GM18508 (cell line): ENCODE measurements around the gene KIF7.

Source experiments
- ATAC-seq: cut with Tn5 transposase; IDR thresholded peaks from one replicate; pipeline ENCODE4 v1.9.1; 2021; ENCODE audit warnings: moderate number of reproducible peaks; ENCODE audit not compliant: insufficient read depth, unreplicated experiment

The KIF7 gene

DNA sequence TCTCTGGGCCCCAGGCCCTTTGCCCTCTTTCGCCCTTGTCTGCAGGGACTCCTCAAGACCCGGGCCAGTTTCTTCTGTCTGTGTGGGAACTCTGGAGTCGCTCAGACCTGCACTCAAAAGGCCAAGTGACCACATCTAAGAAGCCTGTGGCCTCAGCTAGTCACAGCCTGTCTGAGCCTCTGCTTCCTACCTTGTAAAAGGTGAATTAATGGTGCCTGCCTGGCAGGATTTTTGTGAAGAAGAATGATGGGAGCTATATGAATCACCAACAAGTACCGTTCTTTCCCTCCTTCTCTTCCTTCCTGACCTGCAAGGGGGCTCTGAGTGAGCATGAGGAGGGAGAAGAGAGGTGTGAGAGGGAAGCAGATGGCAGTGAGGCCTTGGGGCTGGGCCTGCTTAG lies 16.4 kb upstream of the KIF7 start:
- no peak for ATAC-seq

- ATAC-seq: no peak
Observed at GRCh38 chr15:89670971-89671560, 15.8 kb upstream of the KIF7 start.

- ATAC-seq: no peak
Observed at GRCh38 chr15:89669941-89670340, 14.7 kb upstream of the KIF7 start.

DNA sequence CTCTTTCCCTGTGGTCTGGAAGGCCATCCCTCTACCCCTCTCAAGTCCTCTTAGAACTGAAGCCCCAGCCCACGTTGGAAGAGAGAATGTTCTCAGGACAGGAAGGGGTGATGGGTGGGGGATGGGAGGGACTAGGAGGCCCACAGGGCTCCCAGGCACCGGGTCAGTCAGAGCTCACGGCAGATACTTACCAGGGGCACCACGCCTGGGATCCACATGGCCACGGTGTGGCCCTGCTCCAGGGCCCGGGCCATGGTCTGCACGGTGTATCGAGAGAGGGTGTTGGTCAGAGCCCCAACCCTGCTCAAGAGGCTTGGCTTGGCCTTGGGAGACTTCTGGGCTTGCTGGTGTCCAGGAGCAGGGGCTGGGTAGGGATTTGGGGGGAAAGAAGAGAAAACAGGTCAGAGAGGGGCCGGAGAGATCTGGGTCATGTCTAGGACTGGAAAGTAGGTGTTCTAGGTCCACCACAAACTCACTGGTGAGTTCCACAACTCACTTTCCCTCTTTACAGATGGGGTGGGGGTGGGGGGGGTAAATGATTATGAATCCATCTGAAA lies 14.1 kb upstream of the KIF7 start:
- no peak for ATAC-seq

- ATAC-seq: no peak
Observed at GRCh38 chr15:89668171-89668570, 12.9 kb upstream of the KIF7 start.

DNA sequence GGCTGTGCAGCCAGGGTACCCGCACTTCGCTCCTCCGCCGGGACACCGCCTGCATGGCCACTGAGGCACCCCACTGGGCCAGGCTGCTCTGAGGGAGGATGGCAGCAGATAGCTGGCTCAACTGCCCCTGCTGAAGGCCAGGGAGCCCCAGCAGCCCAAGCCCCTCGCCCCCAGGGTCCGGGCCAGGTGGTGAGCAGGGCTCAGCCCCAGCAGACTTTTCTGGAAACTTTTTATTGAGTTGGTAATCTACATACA lies 12.4 kb upstream of the KIF7 start:
- no peak for ATAC-seq

DNA sequence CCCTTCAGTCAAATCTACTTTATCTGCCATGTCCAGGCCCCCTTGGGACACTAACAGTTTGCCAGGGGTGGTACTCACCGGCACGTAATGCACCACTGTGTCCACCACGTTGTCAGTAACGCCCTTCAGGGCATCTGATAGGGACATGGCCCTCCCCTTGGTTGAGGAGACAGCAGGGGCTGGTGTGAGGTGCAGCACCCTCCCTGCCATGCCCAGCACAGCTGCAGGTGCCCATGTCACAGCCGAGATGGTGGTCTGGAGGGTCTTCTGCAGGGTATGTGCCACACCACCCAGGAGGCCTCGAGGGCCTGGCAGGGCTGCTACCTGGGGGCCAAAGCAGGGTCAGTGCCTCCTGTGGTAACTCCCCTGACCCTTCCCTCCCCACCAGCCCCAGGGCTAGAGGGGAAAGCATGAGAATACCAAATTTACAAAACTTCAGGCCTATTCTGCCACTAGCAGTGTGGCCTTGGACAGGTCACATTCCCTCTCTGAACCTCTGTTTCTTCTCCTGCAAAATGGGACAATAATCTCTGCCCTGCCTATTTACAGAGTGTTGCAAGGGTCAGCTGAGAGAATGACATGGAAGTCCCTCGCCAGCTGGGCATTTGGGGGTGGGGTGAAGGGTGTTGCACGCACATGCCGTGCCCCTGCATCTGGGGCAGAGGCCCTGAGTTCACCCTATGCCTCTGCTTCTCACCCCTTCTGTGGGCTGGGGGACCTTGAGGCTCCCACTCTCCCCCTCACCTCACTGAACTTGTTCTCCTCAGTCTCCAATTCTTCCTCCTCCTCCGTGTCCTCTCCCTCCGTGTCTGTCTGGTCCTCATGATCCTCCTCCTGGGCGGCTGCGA lies 11.8 kb upstream of the KIF7 start:
- ATAC-seq: no peak

- no peak for ATAC-seq
Observed at GRCh38 chr15:89666184-89666857, 11.1 kb upstream of the KIF7 start.

DNA sequence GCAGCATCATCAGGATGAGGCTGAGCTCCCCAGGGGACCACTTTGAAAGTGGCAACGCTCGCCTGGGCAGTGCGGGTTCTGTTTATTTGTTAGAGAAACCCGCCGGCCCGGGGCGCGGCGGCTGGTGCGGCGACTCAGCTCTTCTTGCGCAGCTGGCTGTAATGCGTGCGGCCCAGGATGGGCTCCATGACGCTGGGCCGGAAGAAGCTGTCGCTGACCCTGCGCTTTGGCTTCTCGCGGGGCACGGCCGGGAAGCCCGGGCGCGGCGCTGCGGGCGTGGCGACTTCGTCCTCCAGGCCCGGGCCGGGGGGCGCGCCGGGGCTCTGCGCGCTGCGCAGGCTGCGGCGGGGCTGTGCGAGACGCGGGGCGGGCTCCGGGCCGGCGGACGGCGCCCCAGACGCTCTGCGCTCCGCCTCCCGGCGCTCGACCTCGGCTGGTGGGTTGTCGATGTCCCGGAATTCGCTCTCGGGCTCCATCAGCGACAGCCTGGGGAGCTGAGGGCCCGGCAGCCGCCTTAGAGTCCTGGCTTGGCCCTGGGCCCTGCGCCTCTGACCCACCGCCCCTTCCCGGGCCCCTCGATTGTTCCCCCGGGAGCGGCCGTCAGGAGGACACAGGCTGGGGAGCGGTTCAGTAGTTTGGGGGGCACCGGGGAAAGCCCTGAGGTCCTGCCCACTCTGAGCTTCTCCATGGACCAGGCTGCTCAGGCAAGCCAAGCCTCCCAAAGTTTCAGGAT lies 10.3 kb upstream of the KIF7 start:
- ATAC-seq: no peak

- ATAC-seq: no peak
Observed at GRCh38 chr15:89664441-89665350, 9.4 kb upstream of the KIF7 start.

GRCh38 chr15:89662893-89663626 lies 7.8 kb upstream of the KIF7 start:
- no peak for ATAC-seq

- no peak for ATAC-seq
Observed at GRCh38 chr15:89660556-89660955, 5.3 kb upstream of the KIF7 start.

DNA sequence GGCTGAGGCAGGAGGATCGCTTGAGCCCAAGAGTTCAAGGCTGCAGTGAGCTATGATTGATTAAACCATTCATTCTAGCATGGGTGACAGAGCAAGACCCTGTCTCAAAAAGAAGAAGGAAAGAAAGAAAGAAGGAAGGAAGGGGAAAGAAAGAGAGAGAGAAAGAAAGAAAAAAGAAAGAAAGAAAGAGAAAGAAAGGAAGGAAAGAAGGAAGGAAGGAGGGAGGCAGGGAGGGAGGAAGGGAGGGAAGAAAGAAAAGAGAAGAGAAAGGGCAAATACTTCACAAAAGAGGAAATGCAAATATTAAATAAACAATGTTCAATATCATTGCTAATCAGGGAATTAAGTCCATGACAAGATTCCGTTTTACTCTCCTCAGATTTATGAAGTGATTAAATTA lies 4.0 kb upstream of the KIF7 start:
- no peak for ATAC-seq

GRCh38 chr15:89657686-89658200 lies 2.5 kb upstream of the KIF7 start:
- no peak for ATAC-seq

- ATAC-seq: no peak
Observed at GRCh38 chr15:89656116-89656815, 999 bp upstream of the KIF7 start.

GRCh38 chr15:89654301-89654761 lies 936 bp downstream of the KIF7 start:
- no peak for ATAC-seq

GRCh38 chr15:89653578-89653977 lies 1.7 kb downstream of the KIF7 start:
- no peak for ATAC-seq

DNA sequence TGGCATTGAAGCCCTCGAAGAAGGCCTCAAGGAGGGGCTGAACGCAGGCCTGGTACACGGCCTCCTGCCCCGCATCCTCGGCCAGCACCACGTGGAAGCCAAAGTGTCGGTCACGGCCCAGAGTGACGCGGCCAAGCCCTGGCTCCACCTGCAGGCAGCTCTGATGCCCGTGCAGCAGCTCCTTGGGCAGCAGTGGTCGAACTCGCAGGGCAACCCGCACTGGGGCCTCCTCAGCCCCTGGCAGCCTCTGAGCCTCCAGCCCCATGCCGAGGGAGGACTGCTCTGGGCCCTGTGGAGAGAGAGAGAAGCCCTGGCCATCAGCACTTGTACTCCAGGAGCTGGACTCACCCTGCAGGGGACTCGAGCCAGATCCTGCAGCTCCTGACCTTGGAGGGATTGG lies 2.6 kb downstream of the KIF7 start:
- no peak for ATAC-seq
